Kidney tubule cell (primary cell): Measurements from ENCODE around the gene NCEH1.

ENCODE experiments used
- DNase-seq: peaks from one replicate; pipeline ENCODE4 v3.0.0-alpha.2; 2018; ENCODE audit warnings: low spot score

Gene NCEH1

DNA sequence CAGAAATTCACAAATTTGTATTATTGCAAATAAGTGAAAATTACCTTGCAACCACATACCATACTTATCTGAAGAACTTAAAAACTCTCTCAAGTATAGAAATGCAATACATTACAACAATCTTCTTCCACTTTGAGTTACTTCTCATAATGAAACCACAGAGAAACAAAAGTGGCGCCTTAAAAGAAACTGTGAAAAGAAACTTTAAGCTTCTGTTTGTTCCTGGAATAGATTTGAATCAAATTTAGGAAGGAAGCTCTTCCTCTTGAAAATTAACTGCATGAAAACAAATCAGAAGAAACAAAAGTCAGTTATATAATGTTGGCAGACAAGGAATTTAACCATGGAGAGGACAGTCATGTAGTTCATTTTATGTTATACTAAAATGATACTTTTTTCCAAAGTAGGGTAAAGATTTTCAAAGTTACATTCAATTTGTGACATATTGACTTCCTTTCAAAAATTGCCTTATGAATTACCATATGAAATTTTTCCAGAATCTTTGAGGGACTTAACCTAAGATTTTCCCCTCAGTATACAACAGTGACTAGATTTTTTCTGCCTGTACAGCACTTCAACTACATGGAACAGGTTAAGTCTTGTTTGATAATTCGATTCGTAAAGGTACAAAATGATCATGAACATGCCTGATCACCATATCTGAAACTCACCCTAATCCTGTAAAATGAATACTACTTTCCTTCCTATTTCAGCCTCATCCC lies 130.0 kb downstream of the NCEH1 start:
- no peak for DNase-seq
